GM23338 (cell line): ENCODE data around the gene AGAP1. TPM values are rescaled to one million over a fixed set of nuclear protein-coding genes. Genes with fewer than 3 reads are reported as not detected.

Experiments
- CREB1 ChIP-seq: fragments of 250-450 bp; sonication (Bioruptor Pico); IDR thresholded peaks from 2 replicates; pipeline ENCODE4 v1.5.0; 2020; ENCODE audit warnings: low read depth, mild to moderate bottlenecking, moderate library complexity
- JUNB ChIP-seq: IDR thresholded peaks from one replicate; pipeline ENCODE4 v1.6.1; 2016; ENCODE audit warnings: antibody characterized with exemption; ENCODE audit not compliant: unreplicated experiment
- NANOG ChIP-seq: IDR thresholded peaks from 2 replicates; pipeline ENCODE4 v1.6.1; 2016; ENCODE audit warnings: antibody characterized with exemption, borderline replicate concordance
- REST ChIP-seq: IDR thresholded peaks from one replicate; pipeline ENCODE4 v1.6.1; 2018; ENCODE audit warnings: antibody characterized with exemption; ENCODE audit not compliant: unreplicated experiment
- ZNF331 ChIP-seq: fragments of 250-450 bp; sonication (Bioruptor Pico); IDR thresholded peaks from 2 replicates; pipeline ENCODE4 v1.5.0; 2020; ENCODE audit warnings: low read depth, mild to moderate bottlenecking, moderate library complexity
- ZNF462 ChIP-seq: fragments of 250-450 bp; sonication (Bioruptor Pico); IDR thresholded peaks from 2 replicates; pipeline ENCODE4 v1.5.0; 2020; ENCODE audit warnings: mild to moderate bottlenecking, moderate library complexity
- polyA plus RNA-seq: library from polyadenylated mRNA; unstranded; fragments of >200 nt; fragmentation: Nextera tagmentation; extraction: Ambion mirVana; gene quantifications from 2 replicates; pipeline ENCODE4 v1.2.1, GENCODE V29; 2016
- total RNA-seq: library from RNA; depleted of rRNA; stranded (reverse); fragments of >200 nt; shearing (Covaris generic); gene quantifications from 2 replicates; pipeline ENCODE4 v1.2.3, GENCODE V29; 2014

AGAP1 gene
- total and polyA plus RNA-seq, 2 experiments from 2014 or later = 13.3 to 27.9 TPM

GRCh38 chr2:235934059-235934773 lies 440.4 kb downstream of the AGAP1 start (continued):
- no peak for TF ChIP-seq ZNF462 (CRISPR knock-in tag)
- TF ChIP-seq JUNB = no peak
- no peak for TF ChIP-seq REST
- no peak for TF ChIP-seq NANOG
- TF ChIP-seq ZNF331 (CRISPR knock-in tag) = no peak
- no peak for TF ChIP-seq CREB1
